ENCODE data around the gene PLSCR2.
"Not testable (repeated sequence)": the region's sequence is repeated elsewhere in the genome, so short reads cannot be mapped to it uniquely, and the experiment has no call there.

The PLSCR2 gene

DNA sequence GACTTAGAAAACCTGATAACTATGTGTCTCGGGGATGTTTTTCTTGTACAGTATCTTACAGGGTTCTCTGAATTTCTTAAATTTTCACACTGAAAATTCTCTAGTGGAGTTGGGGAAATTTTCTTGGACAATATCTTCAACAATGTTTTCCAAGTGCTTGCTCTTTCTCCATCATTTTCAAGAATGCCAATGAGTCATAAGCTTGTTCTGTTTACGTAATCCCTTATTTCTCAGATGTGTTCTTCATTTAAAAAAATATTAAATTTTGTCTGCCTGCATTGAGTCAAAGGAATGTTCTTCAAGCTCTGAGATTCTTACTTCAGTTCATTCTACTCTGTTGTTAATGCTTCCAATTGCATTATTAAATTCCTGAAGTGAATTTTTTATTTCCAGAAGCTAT lies 21.9 kb upstream of the PLSCR2 start:
- no peak for DNase-seq (ENCODE audit: low read depth in 1 of 2, low spot score in 1 of 2)

GRCh38 chr3:146485297-146485696 lies 15.9 kb upstream of the PLSCR2 start:
- no peak for DNase-seq (ENCODE audit: low read depth in 1 of 2, low spot score in 1 of 2)

DNA sequence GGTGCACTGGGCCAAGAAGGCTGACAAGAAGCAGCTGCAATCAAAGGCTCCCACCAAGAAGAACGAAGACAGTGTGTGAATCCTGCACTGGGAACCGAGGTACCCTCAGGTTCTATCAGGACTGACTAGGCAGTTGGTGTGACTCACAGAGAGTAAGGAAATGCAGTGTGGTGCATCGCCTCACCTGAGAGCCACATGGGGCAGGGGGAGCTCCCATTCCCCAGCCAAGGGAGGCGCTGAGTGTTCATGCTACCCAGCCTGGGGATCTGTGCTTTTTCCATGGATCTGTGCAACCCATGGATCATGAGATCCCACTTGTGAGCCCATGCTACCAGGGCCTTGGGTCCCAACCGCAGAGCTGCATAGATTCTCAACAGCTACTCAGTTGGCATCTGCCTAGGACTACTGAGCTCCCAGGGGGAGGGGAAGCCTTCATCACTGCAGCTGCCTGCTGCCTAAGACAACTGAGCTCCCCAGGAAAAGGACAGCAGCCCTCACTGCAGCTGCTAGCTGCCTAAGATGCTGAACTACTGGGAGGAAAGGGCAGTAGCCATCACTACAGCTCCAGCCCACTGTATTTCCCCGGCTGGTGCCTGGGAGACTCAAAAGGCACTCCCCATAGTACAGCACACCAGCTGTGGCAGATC lies 6.9 kb upstream of the PLSCR2 start:
- DNase-seq (ENCODE audit: low read depth in 1 of 2, low spot score in 1 of 2): no peak

GRCh38 chr3:146474976-146475375 lies 5.6 kb upstream of the PLSCR2 start:
- not testable (repeated sequence) for DNase-seq (ENCODE audit: low read depth in 1 of 2, low spot score in 1 of 2)

GRCh38 chr3:146473726-146474125 lies 4.4 kb upstream of the PLSCR2 start:
- no peak for DNase-seq (ENCODE audit: low read depth in 1 of 2, low spot score in 1 of 2)

DNA sequence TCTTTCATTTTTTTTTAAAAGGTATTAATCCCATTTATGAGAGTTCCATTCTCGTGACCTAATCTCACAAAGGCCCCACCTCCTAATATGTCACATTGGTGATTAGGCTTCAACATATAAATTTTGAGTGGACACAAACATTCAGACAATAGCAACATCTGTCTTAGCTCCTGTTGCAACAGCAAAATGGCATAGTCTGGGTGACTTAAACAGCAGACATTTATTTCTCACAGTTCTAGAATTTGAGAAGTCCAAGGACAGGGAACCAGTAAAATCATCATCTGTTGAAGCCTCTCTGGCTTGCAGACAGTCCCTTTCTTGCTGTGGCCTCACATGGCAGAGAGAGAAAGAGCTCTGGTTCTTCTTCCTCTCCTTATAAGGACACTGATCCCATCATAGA lies 3.2 kb upstream of the PLSCR2 start:
- DNase-seq (ENCODE audit: low read depth in 1 of 2, low spot score in 1 of 2): no peak

DNA sequence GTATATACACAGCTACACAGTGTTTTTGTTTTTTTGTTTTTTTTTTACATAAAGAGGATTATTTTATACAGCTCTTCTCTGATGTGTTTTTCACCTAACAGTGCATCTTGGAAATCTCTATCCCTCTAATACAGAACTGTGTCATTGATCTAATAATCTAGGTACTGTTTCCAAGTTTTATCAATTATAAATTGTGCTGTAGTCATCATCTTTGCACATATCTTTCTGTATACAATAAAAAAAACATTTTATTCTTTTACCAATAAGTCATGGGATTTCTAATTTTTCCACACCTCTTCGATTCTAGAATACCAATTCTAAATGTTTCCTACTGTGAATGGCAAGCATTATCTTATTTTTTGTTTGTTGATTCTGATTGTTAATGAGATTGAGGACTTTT lies 1.7 kb upstream of the PLSCR2 start:
- DNase-seq (ENCODE audit: low read depth in 1 of 2, low spot score in 1 of 2): no peak

DNA sequence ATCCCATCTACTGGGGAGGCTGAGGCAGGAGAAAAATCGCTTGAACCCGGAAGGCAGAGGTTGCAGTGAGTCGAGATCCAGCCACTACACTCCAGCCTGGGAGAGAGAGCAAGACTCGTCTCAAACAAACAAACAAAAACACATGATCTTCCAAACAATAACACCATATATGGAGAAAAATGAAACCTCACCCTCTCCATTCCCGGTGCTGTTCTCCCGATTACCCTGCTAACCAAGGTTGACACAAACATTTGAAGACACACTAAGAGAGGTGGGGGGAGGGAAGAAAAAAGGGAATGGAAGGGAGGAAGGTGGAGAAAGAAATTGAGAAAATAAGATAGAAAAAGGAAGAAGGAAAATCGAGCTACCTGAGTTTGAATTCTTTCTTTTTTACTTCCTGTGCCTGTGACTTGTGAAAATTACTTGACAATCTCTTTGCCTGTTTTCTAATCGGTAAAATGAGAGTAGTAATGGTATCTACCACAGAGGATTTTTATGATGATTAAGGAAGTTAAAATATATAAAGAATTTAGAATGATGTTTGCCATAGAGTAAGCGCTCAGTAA lies 1.1 kb upstream of the PLSCR2 start:
- DNase-seq (ENCODE audit: low read depth in 1 of 2, low spot score in 1 of 2): no peak

DNA sequence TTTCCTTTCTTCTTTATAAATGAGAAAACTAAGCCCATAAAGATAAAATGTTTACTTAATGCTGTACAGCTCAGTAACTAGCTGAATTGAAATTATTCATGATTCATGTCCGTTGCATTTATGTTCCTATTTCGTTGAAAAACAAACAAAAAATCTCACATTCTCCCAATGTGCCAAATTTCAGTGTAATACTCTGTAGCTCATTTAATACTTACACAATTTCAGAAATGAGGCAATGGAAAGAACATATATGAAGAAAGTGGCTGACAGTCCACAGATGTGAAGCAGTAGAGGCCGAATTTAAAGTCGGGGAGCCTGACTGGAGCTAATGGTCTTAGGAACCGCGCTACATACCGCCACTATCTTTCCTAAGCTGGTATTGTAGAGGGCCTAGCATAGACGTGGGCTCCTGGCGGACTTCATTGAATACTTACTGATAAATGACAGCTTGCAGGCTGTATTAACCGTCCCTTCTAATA lies 651 bp downstream of the PLSCR2 start:
- DNase-seq (ENCODE audit: low read depth in 1 of 2, low spot score in 1 of 2): no peak

- no peak for DNase-seq (ENCODE audit: low read depth in 1 of 2, low spot score in 1 of 2)
Observed at GRCh38 chr3:146468234-146468633, 1.1 kb downstream of the PLSCR2 start.

GRCh38 chr3:146466604-146467003 lies 2.8 kb downstream of the PLSCR2 start:
- no peak for DNase-seq (ENCODE audit: low read depth in 1 of 2, low spot score in 1 of 2)

DNA sequence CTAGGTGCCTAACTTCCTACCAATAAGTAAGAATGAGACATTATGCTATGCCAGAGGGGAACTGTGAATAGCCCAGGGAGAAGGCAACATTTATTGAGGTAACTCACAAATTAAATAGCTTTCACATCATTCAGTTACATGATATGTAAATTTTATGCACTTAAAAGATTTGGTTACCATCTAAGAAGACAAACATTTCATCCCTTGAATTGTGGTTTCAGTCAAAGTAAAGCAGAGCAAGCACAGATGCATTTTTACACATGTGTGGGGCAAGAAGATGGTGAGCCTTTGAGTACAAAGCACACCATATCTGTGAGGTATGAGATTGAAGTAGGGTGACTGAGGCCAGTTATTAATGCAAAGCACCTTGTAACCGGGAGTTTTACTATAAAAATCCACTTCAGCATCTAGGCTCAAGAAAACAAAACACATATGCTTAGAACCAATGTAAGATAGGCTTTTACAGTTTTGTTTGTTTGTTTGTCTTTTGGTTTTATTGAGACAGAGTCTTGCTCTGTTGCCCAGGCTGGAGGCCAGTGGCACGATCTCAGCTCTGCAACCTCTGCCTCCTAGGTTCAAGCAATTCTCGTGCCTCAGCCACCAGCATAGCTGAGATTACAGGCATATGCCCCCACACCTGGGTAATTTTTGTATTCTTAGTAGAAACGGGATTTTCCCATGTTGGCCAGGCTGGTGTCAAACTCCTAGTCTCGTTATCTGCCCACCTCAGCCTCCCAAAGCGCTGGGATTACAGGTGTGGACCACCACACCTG lies 3.5 kb downstream of the PLSCR2 start:
- DNase-seq (ENCODE audit: low read depth in 1 of 2, low spot score in 1 of 2): no peak

GRCh38 chr3:146464783-146465182 lies 4.6 kb downstream of the PLSCR2 start:
- DNase-seq (ENCODE audit: low read depth in 1 of 2, low spot score in 1 of 2): no peak

DNA sequence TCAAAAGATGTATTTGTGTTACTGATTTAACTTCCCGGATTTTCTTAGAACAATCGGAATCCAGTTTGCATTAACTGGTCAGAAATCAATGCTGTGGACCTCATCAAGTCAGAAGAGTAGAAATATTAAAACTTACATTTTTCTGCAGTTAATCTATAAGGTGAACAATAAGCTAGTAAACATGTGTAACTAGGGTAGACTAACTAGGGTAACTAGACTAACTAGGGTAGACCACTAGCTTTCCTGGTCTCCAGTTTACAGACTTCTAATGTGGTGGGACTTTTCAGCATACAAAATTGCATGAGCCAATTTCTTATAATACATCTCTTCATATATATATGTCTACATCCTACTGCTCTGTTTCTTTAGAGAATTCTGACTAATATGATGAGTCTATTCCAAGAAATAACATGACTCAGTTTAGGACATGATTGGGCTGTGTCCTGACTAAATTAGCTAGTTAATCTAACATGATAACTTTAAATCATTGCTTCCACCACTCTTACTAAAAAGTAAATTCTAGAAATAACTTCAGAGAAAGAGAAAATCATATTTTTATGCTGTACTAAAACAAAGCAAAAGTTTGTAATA lies 5.3 kb downstream of the PLSCR2 start:
- no peak for DNase-seq (ENCODE audit: low read depth in 1 of 2, low spot score in 1 of 2)

DNA sequence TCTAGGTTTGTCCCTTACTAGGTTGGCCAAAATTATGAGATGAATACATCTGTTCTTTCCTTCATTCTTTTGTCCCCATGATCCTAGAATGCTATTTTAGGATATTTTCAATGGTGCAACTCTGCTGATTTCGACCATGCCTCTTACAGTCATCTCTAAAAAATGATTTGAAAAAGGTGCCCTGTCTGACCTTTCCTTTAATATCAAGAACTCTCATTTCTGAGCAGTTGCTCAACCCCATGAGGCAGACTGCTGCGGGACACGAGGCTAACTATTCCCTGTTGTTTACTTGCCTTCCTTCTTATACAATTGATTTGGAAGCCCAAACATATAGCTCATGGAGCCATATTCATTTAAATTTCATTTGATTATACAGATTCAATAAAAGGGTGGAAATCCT lies 14.6 kb downstream of the PLSCR2 start:
- DNase-seq (ENCODE audit: low read depth in 1 of 2, low spot score in 1 of 2): no peak

GRCh38 chr3:146449613-146450012 lies 19.7 kb downstream of the PLSCR2 start:
- DNase-seq (ENCODE audit: low read depth in 1 of 2, low spot score in 1 of 2): no peak

DNA sequence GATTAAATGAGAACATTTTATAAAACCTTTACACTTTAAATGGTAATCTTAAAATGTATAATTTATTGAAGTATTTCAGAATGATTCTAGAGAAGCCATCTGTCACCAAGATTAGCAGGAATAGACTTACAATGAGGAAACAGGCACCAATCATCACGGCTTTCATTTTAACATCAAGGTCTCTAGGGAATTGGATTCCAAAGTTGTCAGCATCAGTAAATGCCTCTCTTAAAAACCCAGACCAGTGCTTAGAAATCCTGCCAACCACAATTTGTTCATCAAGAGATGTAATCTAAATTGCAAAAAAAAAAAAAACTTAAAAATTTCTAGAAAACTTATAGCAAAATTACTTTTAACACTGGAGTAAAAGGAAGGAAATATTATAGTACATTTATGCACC lies 20.3 kb downstream of the PLSCR2 start:
- DNase-seq (ENCODE audit: low read depth in 1 of 2, low spot score in 1 of 2): no peak

DNA sequence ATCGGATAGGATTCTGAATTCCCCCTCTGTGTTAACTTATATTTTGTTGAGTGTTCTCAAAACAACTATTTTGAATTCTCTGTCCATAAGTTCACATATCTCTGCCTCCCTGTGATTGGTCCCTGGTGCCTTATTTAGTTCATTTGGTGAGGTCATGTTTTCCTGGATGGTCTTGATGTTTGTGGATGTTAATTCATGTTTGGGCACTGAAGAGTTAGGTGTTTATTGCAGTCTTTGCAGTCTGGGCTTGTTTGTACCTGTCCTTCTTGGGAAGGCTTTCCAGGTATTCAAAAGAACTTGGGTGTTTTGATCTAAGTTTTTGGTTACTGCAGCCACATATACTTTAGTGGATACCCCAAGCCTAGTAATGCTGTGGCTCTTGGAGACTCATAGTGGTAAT lies 23.3 kb downstream of the PLSCR2 start:
- no peak for DNase-seq (ENCODE audit: low read depth in 1 of 2, low spot score in 1 of 2)

DNA sequence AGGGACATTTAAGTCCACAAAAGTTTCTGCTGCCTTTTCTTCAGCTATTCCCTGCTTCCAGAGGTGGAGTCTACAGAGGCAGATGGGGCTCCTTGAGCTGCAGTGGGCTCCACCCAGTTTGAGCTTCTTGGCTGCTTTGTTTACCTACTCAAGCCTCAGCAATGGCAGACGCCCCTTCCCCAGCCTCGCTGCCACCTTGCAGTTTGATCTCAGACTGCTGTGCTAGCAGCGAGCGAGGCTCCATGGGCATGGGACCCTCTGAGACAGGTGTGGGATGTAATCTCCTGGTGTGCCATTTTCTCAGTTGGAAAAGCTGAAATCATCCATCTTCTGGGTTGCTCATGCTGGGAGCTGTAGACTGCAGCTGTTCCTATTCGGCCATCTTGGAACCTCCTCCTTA lies 29.1 kb downstream of the PLSCR2 start:
- not testable (repeated sequence) for DNase-seq (ENCODE audit: low read depth in 1 of 2, low spot score in 1 of 2)

- no peak for DNase-seq (ENCODE audit: low read depth in 1 of 2, low spot score in 1 of 2)
Observed at GRCh38 chr3:146432066-146432465, 37.3 kb downstream of the PLSCR2 start.

DNA sequence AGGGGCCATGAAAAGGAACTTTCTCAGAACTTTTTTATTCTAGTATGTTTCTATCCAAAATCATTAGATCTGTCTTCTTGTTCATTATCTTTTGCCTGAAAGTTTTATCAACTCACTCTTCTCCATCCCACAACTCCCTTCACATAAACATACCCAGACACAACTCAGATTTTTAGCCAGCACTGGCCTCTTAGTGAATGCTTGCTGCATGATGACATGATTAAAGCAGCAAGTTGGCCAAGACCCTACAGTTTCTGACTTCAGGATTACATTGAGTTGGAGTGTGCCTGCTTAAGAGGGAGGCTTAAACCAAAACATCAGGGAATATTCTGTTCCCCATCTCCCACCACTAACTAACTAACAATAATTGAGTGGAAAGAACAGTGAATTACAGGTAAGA lies 38.1 kb downstream of the PLSCR2 start:
- no peak for DNase-seq (ENCODE audit: low read depth in 1 of 2, low spot score in 1 of 2)

GRCh38 chr3:146425341-146425740 lies 44.0 kb downstream of the PLSCR2 start:
- no peak for DNase-seq (ENCODE audit: low read depth in 1 of 2, low spot score in 1 of 2)
